ENCODE data around the gene CDYL2.

CDYL2 gene

DNA sequence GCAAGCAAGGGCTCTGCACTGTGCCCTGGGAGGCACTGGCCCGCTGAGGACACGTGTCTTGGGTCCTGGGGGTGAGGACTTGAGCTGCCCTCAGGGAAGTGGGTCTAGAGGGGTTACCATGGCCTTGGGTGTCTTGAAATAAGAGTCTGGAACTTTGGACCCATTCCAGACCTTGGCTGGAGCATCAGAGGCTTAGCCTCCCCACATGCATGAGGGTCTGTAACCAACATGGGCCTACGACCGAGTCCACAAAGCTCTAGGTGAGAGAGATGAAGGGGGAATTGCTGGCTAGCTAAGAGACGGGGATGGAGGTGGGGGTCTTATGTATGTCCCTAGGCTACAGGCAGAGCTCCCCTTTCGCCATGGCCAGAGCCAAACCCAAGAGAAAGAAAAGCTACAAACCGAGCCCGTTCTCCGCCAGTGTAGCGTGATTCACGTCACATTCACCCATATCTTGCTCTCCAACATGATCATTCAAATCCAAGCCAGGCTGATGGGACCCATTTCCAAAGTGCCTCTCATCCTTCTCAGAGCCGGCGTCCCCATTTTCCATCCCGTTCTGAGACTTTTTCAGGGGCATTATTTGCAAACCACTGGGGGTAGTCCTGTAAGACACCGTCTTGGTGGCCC, 120.1 kb downstream of the CDYL2 start:
- H3K4me3 ChIP-seq (replicated peaks; ENCODE audit: low read depth, low read length) = no peak overlapping the region
- no peak for TF ChIP-seq CTCF (IDR thresholded peaks at IDR 0.05; ENCODE audit: insufficient read depth, low read length, poor library complexity, severe bottlenecking)
- peaks cover 4% of the 10 kb centered on the region for H3K36me3 ChIP-seq (ENCODE audit: control insufficient read depth, insufficient read depth, low read length)
- DNase-seq (ENCODE audit: extremely low read depth, insufficient read length) = no peak
- H3K27me3 ChIP-seq (replicated peaks; ENCODE audit: control insufficient read depth, insufficient read depth, low read length) = no peaks in the 10 kb centered on the region

DNA sequence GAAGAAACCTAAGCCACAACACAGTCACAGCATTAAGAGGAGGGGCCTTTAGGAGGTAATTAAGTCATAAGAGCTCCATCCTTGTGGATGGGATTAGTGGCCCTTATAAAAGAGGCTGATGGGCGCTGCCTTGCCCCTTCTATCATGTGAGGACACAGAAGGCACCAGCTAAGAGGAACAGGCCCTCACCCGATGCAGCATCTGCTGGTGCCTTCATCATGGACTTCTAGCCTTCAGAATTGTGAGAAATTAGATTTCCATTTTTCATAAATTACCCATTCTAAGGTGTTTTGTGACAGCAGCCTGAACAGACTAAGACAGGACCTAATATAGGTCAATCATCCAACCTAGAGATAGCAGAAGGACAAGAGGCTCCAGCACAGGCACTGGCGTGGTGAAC, 120.8 kb downstream of the CDYL2 start:
- no peak for TF ChIP-seq CTCF (IDR thresholded peaks at IDR 0.05; ENCODE audit: insufficient read depth, low read length, poor library complexity, severe bottlenecking)
- no peak for DNase-seq (ENCODE audit: extremely low read depth, insufficient read length)
- H3K27me3 ChIP-seq (replicated peaks; ENCODE audit: control insufficient read depth, insufficient read depth, low read length) = no peaks in the 10 kb centered on the region
- peaks cover 4% of the 10 kb centered on the region for H3K36me3 ChIP-seq (ENCODE audit: control insufficient read depth, insufficient read depth, low read length)
- no peak overlapping the region for H3K4me3 ChIP-seq (replicated peaks; ENCODE audit: low read depth, low read length)

GRCh38 chr16:80682421-80683070, 121.9 kb downstream of the CDYL2 start:
- DNase-seq (ENCODE audit: extremely low read depth, insufficient read length) = no peak
- TF ChIP-seq CTCF (IDR thresholded peaks at IDR 0.05; ENCODE audit: insufficient read depth, low read length, poor library complexity, severe bottlenecking) = no peak
- no peaks in the 10 kb centered on the region for H3K27me3 ChIP-seq (replicated peaks; ENCODE audit: control insufficient read depth, insufficient read depth, low read length)
- no peak overlapping the region for H3K4me3 ChIP-seq (replicated peaks; ENCODE audit: low read depth, low read length)
- peaks cover 4% of the 10 kb centered on the region for H3K36me3 ChIP-seq (ENCODE audit: control insufficient read depth, insufficient read depth, low read length)

DNA sequence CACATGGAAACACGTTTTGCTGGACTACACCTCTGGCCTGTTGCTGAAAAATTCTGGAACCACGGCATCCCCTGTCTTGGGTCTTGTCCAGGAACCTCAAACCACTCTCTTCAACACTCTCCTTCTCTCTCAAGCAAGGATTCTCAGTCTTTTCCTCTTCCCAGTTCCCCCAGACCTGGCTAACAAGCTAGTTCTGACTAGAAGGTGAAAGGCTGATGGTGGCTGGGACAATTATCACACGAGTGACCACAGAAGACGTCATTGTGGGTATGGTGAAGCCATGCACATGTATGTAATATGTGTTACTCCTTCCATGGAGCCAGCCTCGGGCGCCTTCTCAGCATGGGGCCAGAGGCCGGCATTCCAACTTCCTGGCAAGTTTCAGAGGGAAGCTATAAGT, 123.0 kb downstream of the CDYL2 start:
- no peak for TF ChIP-seq CTCF (IDR thresholded peaks at IDR 0.05; ENCODE audit: insufficient read depth, low read length, poor library complexity, severe bottlenecking)
- Histone ChIP-seq H3K4me3 (replicated peaks; ENCODE audit: low read depth, low read length) (no peak overlapping the region), H3K36me3 (ENCODE audit: control insufficient read depth, insufficient read depth, low read length) (peaks cover 4% of the 10 kb centered on the region), H3K27me3 (replicated peaks; ENCODE audit: control insufficient read depth, insufficient read depth, low read length) (no peaks in the 10 kb centered on the region)
- no peak for DNase-seq (ENCODE audit: extremely low read depth, insufficient read length)

DNA sequence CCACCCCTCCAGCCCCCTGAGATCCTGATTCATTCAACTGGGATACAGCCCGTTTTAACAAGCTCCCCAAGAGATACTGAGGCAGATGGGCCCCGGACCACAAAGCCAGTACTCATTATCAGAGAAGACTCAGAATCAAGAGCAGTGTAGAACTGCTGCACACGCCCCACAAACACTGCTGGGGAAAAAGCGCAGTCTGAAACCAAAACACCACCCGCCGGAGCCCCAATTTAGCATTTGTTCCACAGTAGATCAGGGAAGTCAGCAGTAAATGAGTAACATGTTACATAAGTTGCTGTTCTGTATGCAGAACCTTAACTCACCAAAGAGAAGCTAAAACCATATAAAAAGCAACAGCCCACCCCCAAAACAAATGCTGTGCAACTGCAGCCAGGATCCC, 123.6 kb downstream of the CDYL2 start:
- TF ChIP-seq CTCF (IDR thresholded peaks at IDR 0.05; ENCODE audit: insufficient read depth, low read length, poor library complexity, severe bottlenecking) = no peak
- no peak for DNase-seq (ENCODE audit: extremely low read depth, insufficient read length)

More for the DNA sequence above, 123.6 kb downstream of the CDYL2 start:
- no peak overlapping the region for H3K4me3 ChIP-seq (replicated peaks; ENCODE audit: low read depth, low read length)
- H3K36me3 ChIP-seq (ENCODE audit: control insufficient read depth, insufficient read depth, low read length) = peaks cover 4% of the 10 kb centered on the region
- no peaks in the 10 kb centered on the region for H3K27me3 ChIP-seq (replicated peaks; ENCODE audit: control insufficient read depth, insufficient read depth, low read length)

Data from GM06990 (cell line).